Measurements from ENCODE around the gene MAPK8. TPM values are rescaled to one million over a fixed set of nuclear protein-coding genes. Genes with fewer than 3 reads are reported as not detected.

MAPK8 gene
- total and polyA plus RNA-seq, 9 of the 15 experiments (the other 6 are each of a cell fraction or from before 2014, with no cell fraction given), result 6.4 to 159 (median 71.0) TPM

GRCh38 chr10:48480397-48481374, 174.2 kb downstream of the MAPK8 start (continued):
- TF ChIP-seq ZNF280B (CRISPR knock-in tag; IDR thresholded peaks at IDR 0.05) (no peak), HDAC2 (IDR thresholded peaks at IDR 0.05) (peak; percentile 75), AFF4 (CRISPR knock-in tag; IDR thresholded peaks at IDR 0.05) (no peak), CCNT2 (IDR thresholded peaks at IDR 0.05; ENCODE audit: borderline replicate concordance, extremely low read depth, insufficient read length, low read depth, low read length) (peak; percentile 41), VEZF1 (CRISPR knock-in tag; IDR thresholded peaks at IDR 0.05) (peak; percentile 84), ATF1 (CRISPR knock-in tag; IDR thresholded peaks at IDR 0.05) (no peak), ATF1 (tag; IDR thresholded peaks at IDR 0.05) (no peak), ZFPM2 (CRISPR knock-in tag; IDR thresholded peaks at IDR 0.05) (no peak), RBBP5 (IDR thresholded peaks at IDR 0.05; ENCODE audit: borderline replicate concordance, insufficient read depth, low read length, poor library complexity, severe bottlenecking) (peak; percentile 71), ZNF778 (CRISPR knock-in tag; IDR thresholded peaks at IDR 0.05) (no peak), AFF1 (IDR thresholded peaks at IDR 0.05; ENCODE audit: low read depth in 1 of 2, partially characterized antibody in 2 of 2) (peak in 1 of 2 experiments; percentile 39), FOXJ2 (tag; IDR thresholded peaks at IDR 0.05) (no peak), RUNX1 (IDR thresholded peaks at IDR 0.05; ENCODE audit: low read depth) (no peak), ZNF174 (CRISPR knock-in tag; IDR thresholded peaks at IDR 0.05) (0 out of 2 replicates have a peak, but pooled peaks have one; percentile 11), MAX (CRISPR knock-in tag; IDR thresholded peaks at IDR 0.05) (peak; percentile 41; the same call in 1 of the 2 replicates)

Measured in K562 (cell line).